GM21423 (cell line): ENCODE data around the gene GPR82.
"Not testable (repeated sequence)": the region's sequence is repeated elsewhere in the genome, so short reads cannot be mapped to it uniquely, and the experiment has no call there.

ENCODE experiments used
- ATAC-seq: cut with Tn5 transposase; IDR thresholded peaks from one replicate; pipeline ENCODE4 v1.9.1; 2021; ENCODE audit warnings: mild to moderate bottlenecking, moderate library complexity; ENCODE audit not compliant: unreplicated experiment

Gene GPR82, protein sequence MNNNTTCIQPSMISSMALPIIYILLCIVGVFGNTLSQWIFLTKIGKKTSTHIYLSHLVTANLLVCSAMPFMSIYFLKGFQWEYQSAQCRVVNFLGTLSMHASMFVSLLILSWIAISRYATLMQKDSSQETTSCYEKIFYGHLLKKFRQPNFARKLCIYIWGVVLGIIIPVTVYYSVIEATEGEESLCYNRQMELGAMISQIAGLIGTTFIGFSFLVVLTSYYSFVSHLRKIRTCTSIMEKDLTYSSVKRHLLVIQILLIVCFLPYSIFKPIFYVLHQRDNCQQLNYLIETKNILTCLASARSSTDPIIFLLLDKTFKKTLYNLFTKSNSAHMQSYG

DNA sequence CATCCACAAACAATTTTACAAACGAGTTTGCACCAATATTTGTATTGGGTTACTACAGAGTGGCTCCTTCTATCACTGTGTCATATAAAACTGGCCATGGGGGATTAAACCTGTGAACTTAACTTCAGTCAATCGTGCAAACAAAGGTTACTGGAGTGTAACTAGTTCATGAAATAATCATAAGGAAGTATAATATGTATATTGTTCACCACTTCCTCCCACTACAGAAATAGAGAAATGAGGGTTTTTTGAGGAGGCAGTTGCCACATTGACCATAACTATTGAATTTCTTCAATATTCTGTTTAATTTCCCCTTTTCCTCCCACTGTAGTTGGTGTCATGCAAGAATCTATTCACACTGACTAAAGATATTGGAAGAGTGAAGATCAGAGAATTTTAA, at the start of gene GPR82:
Gene GPR82, plus strand, starts transcription at position 356 of the 400 bp plus-strand sequence. CDS start 2,846 bp downstream, outside the sequence.
- ATAC-seq: no peak

DNA sequence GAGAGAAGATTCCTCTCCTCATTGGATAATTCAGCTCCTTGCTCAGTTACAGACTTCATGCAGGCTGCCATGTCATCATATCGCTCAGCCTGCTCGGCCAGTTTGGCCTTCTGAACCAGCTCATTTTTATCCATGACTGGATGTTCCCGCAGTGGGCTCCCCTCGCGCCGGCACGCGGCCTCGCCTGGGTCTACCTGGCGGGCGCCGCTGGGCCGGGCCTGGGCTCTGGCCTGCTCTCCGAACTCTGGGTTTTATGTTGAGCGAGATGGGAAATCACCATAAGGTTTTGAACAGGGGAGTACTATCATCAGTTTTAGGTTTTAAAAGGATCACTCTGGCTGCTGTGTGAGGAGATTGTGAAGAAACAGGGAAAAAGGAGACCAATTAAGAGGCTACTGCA, 47.6 kb upstream of the GPR82 start:
- ATAC-seq: not testable (repeated sequence)

DNA sequence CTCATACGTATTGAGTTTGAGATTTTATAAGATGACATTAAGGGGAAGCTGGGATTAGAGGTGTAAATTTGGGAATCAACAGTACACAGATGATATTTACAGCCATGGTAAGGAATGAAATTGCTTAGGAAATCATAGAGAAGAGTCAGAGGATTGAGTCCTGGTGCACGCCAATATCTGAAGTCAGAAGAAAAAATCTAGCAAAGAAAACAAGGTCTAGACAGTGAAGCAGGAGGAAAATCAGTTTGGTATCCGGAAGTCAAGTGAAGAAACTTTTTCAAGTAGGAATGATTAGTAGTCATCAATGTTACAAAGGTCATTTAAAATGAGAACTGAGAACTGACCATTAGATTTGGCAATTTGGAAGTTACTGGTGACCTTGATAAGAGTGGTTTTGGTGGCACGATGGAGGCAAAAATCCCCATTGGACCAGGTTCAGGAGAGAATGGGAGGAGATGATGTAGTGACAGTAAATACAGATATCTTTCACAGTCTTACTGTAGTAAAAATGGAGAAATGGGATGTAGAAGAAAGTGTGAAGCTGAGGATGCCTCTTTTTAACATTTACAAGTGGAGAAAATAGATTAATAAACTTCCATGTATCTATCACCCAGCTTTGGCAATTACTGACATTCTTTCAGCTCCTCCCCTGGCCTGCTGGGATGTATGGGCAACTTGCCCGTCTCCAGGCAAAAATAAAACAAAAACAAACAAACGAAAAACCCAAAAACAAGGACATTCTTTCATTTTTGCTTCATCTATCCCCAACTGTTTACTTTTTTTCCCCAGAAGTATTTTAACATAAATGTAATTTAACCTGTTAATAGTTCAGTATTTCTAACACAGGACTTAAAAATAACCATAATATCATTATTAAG, 46.6 kb upstream of the GPR82 start:
- ATAC-seq: no peak

DNA sequence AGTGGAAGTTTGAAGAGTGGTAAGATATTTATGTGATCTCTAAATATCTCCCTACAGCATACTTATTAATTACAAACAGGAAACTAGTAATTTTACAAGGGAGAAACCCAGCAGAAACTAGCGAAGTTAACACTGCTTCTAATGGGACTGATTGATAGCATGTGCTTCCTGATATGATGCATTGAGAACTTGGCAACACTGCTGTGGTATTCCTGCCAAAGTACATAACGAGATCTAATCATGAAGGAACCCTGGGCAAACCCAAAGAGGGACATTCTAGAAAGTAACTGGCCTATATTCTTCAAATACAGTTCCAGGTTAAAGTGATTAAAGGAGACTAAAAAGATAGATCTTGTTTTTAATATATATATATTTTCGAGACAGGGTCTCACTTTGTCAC, 39.8 kb upstream of the GPR82 start:
- no peak for ATAC-seq

DNA sequence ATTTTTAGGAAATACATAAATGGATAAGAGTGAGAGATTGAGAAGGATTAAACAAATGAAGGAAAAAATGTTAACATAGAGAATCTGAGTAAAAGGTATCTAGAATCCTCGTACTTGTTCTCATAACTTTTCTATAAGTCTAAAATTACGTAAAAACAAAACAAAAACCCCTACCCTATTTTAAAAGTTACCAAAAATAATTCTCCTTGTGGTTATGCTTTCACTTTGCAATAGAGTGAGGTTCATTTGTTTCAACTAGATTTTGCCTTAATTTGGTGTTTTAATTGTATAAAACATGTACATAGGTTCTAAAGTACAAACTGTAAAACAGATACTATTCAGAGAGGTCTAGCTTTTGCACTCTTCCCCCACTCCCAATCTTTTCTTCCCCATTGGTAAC, 39.0 kb upstream of the GPR82 start:
- ATAC-seq: no peak

DNA sequence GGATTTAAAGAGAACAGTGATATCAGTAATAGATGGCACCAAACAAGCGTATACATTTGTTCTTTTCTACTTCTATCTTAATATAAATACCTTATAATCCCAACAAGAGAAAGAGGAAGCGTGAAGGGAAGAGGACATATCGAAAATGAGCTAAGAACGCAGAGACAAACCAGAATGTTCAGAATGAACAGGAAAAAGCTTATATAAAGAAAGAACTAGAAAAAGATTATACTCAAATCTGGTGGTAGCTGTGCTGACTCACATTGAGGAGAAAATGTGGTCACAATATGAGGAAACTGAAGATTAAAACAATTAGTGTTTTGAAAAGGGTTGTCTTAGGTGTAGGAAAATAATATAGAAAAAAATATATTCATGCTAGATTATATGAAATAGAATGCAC, 37.2 kb upstream of the GPR82 start:
- ATAC-seq: no peak

DNA sequence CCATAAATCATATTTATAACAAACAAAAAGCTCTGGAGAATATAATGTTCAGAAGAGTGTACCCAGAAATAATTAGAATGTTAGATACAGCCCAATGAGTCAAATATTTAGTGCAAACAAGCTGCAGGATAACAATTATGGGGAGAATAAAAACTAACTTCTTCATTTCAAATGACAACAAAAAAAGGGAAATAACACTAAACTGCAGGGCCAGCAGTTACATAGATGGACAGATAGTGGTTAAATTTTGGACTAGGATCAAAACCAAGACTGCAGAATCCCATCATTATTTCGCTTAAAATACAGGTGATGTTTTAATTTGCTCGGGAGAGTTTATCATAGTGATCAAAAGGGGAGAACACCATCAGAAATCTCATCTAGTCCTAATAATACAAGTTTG, 35.8 kb upstream of the GPR82 start:
- ATAC-seq: no peak

DNA sequence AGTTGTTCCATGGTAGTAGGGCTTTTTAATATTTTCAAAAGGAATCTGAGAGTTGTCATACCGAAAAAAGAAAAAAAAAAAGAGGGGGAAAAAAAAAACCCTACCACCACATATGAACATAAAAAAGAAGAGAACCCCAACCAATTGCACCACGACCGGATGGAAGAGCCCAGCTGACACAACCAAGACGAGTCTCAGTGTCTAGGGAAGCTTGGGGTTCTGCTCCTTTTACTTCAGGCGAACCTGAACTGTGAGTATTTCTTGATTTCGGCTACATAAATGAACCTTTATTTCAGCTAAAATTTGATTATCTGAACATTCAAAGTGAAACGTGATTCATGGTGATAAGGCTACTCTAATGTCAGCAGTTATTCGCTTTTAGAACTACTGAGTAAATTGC, 35.1 kb upstream of the GPR82 start, which contains the start of gene GPR34:
Gene GPR34, plus strand, starts transcription at position 139 of the 400 bp plus-strand sequence. CDS start 6,661 bp downstream, outside the sequence.
- no peak for ATAC-seq

DNA sequence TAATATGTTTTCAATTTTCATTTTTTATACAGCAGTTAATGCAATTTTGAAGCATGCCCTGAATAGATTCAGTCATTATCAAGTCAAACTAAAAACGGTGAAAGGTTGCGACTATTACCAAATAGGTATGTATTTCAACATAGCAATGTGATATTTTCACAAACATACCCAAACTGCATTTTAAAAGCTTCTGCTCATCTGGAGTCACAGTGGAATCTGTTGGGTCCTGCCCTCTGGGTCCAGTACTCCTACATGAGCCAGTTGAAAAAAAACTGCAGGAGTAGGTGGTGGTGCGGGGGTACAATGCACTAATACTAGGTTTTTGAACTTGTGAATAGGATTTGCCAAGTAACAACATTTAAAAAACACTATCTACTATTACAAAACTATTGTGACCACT, 34.3 kb upstream of the GPR82 start:
- ATAC-seq: no peak

DNA sequence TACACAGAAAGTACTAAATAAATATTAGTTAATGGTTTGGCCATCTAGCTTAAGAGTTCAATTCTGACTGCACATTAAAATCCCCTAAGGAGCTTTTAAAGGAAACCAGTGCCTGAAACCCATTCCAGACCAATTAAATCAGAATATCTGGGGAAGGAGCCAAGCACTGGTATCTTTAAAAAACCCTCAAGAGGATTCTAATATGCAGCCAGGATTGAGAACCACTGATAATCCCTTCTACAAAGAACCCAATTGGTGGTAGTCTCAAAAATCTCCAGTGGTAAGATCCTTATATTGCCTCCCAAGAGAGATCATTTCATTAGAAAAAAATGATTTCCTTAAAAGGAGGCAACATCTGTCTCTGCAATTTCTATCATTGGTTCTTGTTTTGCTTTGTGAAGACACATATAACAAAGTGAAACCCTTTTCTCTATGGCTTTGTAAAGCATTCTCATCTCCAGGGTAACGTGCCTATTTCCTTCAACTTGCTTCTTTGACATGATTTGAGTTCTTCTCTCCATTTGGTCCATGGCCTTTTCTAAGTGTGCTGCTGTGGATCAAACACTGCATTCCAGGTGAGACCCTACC, 31.7 kb upstream of the GPR82 start:
- no peak for ATAC-seq

DNA sequence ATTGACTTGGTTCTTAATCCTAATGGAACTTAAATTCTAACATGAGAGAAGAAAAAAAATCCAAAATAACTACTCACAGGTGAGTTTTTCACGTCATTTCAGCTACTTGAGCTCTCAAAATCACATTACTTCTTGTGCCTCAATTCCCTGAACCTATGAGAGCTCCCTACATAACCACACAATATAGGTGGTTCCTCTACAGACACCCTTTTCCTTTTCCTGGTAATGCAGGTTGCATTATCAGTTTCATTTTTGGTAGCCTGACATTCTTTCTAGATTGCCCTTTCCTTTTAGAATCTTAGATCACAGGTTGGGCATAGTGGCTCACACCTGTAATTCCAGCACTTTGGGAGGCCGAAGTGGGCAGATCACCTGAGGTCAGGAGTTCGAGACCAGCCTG, 31.0 kb upstream of the GPR82 start:
- ATAC-seq: no peak

DNA sequence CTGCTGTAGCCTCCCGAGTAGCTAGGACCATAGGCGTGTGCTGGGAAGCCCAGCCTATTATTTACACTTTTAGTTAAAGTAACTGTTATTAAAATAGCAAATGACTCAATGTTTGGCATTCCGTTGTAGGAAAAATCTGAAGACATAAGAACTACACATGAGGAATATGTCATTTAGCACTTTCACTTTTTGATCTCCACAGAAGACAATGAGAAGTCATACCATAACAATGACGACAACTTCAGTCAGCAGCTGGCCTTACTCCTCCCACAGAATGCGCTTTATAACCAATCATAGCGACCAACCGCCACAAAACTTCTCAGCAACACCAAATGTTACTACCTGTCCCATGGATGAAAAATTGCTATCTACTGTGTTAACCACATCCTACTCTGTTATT, 28.6 kb upstream of the GPR82 start:
- no peak for ATAC-seq

DNA sequence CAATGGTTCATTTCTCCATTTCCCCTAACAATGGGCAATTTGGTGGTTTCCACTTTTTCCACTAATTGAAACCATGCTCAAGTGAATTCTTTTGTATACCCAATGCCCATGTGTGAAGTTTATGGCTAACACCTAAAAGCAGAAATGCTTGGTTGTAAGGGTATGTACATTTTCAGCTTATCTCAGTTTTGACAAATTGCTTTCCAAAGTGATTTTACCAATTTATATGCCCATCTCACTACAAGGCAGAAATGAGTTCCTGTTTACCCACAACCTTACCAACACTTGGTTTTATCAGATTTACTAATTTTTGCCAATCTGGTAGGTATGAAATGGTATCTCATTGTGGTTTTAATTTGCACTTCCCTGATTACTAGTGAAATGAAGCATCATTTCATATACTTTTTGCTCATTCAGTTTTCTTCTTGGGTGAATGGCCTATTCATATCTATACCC, 20.4 kb upstream of the GPR82 start:
- no peak for ATAC-seq

DNA sequence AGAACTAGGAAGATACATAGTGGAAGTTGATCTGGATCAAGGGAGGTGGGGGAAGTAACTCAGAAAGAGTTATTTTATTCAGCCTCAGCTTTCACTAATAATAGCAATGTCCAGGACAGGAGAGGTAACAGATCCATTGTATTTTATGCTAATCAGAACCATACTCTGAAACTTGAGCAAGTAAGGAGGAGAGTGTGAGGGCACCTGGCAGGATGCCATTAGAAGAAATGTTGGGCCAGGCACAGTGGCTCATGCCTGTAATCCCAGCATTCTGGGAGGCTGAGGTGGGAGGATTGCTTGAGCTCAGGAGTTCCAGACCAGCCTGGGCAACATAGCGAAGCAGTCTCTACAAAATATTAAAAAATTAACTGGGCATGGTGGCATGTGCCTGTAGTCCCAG, 18.9 kb upstream of the GPR82 start:
- no peak for ATAC-seq

DNA sequence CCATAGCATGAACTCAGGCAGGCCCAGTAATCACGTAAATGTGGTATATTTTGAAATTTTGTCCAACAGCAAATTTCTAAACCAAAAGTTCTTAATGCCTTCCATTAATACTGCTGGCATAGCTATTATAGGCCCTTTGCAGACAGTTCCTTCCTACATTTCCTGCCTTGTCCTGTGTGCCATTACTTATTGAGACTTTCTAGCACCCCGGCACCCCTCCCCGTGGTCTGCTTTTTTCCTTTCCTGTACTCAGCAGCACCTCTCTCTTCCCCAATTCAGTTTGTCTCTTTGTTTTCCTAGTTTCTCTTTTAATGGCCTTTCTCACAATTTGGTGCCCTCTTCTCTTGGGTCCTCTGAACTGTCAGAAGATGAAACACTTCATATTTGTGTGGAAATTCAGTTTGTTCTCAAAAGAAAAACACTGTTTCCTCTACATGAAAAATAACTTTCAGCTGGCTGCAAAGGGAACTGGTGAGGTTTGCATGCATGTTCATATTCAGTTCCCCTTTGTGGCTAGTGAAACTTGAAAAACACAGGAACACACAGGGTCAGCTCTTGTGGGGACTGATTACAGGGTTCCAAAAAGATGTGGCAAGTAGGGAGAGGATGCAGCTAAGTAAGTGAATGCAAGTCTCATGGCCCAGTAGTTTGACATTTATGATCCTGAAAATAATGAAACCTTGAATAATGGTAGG, 18.2 kb upstream of the GPR82 start:
- peak; percentile 85 for ATAC-seq

DNA sequence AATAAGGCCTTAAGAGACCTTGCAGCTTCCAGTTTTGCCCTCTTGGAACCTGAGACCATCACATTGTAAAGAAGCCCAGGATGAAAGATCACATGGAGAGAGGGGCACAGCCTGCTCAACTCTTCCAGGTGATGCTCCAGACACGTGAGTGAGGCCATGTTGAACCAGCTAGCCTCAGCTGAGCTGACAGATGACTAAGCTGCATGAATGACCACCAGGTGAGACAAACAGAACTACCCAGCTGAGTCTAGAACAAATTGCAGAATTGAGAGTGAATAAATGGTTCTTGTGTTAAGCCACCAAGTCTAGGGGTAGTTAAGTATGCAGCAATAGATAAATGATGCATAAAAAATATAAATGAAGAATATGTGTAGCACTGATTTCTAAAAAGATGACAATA, 16.8 kb upstream of the GPR82 start:
- no peak for ATAC-seq

DNA sequence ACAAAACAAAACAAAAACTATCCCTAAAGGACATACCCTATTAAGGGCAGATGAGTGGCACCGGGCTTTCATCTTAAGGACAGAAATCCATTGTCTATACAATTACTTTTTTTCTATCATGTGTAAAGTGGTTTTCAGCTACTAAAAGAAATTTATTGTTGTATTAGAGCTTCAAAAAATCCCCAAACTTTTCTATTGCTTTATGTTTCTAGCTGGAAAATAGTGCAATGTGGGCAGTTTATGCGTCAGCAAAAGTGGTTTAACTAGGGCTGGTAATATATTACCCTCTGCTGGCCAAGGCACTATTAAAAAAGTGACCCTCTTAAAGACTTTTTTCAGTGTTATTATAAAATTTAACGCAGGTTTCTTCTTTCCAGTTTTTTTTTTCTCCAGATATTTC, 15.5 kb upstream of the GPR82 start:
- ATAC-seq: no peak

DNA sequence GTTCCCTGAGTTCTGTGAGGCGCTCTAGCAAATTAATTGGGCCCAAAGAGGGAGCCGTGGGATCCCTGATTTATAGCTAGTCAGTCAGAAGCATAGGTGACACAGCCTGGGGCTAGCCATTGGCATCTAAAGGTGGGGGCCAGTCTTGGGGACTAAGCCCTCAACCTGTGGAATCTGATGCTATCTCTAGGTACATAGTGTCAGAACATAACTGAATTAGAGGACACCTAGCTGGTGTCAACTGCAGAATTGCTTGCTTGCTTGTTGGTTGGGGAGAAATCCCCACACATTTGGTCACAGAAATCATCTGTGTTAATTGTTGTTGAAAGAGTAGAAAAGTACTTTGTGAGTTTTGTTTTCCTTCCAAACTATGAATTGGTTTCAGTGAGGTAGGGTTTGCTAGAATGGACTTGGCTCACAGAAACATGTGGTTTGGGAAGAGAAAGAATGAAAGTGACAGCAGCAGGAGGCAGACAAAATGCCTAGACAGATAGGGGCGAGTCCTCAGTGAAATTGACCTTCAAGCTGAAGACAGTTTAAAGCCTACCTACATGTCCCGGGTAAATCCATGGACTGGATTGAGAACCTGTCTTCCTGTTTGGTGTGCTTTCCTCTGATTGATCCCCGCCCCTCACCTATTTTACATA, 12.8 kb upstream of the GPR82 start:
- ATAC-seq: no peak

DNA sequence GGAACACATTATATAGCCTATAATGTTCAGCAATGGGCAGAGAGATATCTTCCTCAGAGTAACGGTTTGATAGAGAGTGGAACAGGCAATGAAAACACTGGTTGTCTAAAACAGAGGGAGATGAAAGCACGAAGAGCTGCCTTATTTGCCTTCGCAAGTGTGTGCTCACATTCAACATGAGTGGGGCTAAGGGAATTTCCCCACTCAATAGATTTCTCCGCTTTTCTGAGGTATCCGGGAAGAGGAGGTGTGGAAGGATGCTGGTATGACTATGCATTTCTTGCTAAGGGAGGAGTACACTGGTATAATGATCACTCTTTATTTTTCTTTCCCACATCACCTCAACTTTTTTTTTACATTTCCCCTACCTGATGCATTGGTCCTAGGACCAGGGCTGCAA, 7.8 kb upstream of the GPR82 start:
- ATAC-seq: no peak

DNA sequence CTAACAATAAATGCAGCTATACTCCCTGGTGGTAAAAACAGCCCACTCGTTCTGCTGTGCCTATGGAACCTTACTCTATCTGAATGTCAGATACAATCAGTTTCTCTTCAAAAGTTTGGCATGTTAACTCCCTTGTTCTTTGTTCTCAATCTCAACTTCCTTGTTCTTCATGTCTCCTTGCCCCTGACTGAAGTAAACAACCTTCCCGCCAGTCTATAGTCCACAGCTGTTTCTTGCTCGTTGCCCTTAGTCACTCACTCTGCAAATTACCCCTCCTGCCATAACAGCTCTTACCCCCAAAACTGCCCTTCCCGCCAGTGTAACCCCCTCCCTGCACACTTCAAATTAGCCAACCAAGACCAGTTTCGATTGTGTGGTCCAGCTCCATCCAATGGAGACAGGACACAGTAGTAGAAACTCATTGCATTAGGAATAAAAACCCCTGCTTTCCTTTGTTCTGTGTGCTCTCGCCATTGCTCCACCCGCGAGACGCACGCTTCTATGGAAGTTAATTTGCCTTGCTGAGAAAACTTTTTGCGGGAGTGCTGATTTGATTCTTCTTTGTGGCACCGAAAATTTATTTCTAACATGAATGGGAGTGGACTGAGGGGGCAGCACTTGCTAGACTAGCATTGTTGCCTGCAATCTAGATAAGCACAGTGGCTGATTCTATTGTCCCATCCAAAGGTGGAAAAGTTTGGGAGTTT, 7.1 kb upstream of the GPR82 start:
- ATAC-seq: no peak
